Activated CD4-positive, alpha-beta T cell treated with anti-CD3 and anti-CD28 coated beads, Interleukin-2, amount 10 ng/mL, durations not matched to agents 24 days and 14 days (primary cell): ENCODE data around the gene ADGRG3. TPM values are rescaled to one million over a fixed set of nuclear protein-coding genes. Genes with fewer than 3 reads are reported as not detected.
"Not testable (repeated sequence)": the region's sequence is repeated elsewhere in the genome, so short reads cannot be mapped to it uniquely, and the experiment has no call there.

Source experiments
- DNase-seq: peaks from one replicate; pipeline ENCODE4 v3.0.0; 2022
- H3K27ac Mint-ChIP-seq: one replicate; pipeline ENCODE4 v1.8.0; 2022; ENCODE audit warnings: mild to moderate bottlenecking, mixed read lengths
- H3K27me3 Mint-ChIP-seq: one replicate; pipeline ENCODE4 v1.8.0; 2022; ENCODE audit warnings: mixed read lengths
- H3K36me3 Mint-ChIP-seq: one replicate; pipeline ENCODE4 v1.8.0; 2022; ENCODE audit warnings: low read depth, mild to moderate bottlenecking, mixed read lengths
- H3K4me1 Mint-ChIP-seq: one replicate; pipeline ENCODE4 v1.8.0; 2021; ENCODE audit warnings: mixed read lengths
- H3K4me3 Mint-ChIP-seq: one replicate; pipeline ENCODE4 v1.8.0; 2022; ENCODE audit warnings: mild to moderate bottlenecking, moderate library complexity, mixed read lengths
- H3K9me3 Mint-ChIP-seq: one replicate; pipeline ENCODE4 v1.8.0; 2021; ENCODE audit warnings: mixed read lengths
- intact Hi-C: fragments of 100-400 bp; cut with micrococcal nuclease; formaldehyde crosslinking; loops from one replicate; pipeline ENCODE4 v1.15.1; 2023
- total RNA-seq: library from RNA; stranded (reverse); gene quantifications from 2 replicates; pipeline ENCODE4 v1.2.3, GENCODE V29; 2022

Gene ADGRG3
- total RNA-seq, 1 donor from 2014 or later = not detected

DNA sequence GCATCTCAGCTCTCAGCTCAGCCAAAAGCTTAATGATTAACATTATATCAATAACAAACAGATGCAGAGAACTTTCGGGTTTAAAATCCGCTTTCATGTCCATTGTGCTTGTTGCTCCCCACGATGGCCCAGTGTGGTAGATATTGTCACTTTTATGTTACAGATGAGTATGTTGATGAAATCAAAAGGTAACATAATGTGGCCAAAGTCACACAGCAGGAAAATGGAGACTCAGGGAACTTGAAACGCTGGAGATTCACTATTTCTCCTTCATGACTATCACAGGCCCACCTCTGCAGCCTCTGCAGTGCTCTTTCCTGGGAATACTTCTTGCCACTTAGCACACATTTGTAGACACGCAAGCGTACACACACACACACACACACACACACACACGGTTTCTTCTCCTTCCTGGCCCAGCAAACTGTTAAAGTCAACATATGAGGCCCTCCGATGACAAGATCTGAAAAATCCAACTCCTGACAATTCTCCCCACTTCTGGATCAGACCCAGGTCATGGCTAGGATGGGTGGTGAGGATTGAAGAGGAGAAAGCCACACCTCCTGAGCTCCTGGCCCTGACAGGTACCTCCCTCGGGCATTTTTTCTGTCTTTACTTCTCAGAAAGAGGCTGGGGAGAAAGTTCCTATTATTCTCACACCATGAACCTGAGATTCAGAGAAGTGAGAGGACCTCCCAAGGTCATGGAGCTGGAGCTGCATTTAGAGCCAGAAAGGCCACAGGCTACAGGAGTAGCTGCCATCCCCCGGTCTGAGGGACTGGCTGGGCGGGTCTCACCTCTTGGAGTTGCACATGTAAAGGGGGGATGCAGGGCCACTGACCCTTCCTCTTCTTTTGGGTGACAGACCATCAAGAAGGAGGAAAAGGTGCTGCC is 36.2 kb downstream of the ADGRG3 start:
- intact Hi-C loops = no loop called here
- no peak overlapping the region for H3K27ac Mint-ChIP-seq
- peaks cover 9% of the 10 kb centered on the region for H3K9me3 Mint-ChIP-seq
- H3K4me1 Mint-ChIP-seq = peaks cover 3% of the 10 kb centered on the region
- no peak overlapping the region for H3K4me3 Mint-ChIP-seq
- H3K36me3 Mint-ChIP-seq = no peaks in the 10 kb centered on the region
- peaks cover 6% of the 10 kb centered on the region for H3K27me3 Mint-ChIP-seq
- no peak for DNase-seq

GRCh38 chr16:57704905-57705852 is 37.1 kb downstream of the ADGRG3 start:
- H3K4me1 Mint-ChIP-seq = peaks cover 3% of the 10 kb centered on the region
- no peak for DNase-seq
- H3K27me3 Mint-ChIP-seq = peaks cover 8% of the 10 kb centered on the region
- H3K27ac Mint-ChIP-seq = no peak overlapping the region
- intact Hi-C loops = no loop called here
- H3K4me3 Mint-ChIP-seq = no peak overlapping the region
- H3K36me3 Mint-ChIP-seq = no peaks in the 10 kb centered on the region
- peaks cover 9% of the 10 kb centered on the region for H3K9me3 Mint-ChIP-seq

GRCh38 chr16:57706717-57707116 is 38.6 kb downstream of the ADGRG3 start:
- no peak overlapping the region for H3K27ac Mint-ChIP-seq
- peaks cover 3% of the 10 kb centered on the region for H3K4me1 Mint-ChIP-seq
- no peak overlapping the region for H3K4me3 Mint-ChIP-seq
- H3K9me3 Mint-ChIP-seq = peaks cover 9% of the 10 kb centered on the region
- peaks cover 19% of the 10 kb centered on the region for H3K27me3 Mint-ChIP-seq
- H3K36me3 Mint-ChIP-seq = no peaks in the 10 kb centered on the region
- intact Hi-C loops = no loop called here
- no peak for DNase-seq

DNA sequence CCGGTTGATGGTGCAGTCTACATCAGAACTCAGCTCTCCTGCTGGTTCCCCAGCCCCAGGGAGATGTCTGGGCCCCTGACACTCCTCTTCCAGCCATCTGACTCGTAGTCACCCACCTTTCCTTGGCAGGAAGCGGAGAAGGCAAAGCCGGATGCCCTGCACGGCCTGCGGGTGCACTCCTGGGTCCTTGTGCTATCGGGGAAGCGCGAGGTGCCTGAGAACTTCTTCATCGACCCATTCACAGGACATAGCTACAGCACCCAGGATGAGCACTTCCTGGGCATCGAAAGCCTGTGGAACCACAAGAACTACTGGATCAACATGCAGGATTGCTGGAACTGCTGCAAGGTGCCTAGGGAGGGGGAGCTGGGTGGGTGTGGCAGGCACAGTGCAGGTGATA is 39.2 kb downstream of the ADGRG3 start:
- intact Hi-C loops = no loop called here
- H3K4me1 Mint-ChIP-seq = peaks cover 3% of the 10 kb centered on the region
- H3K27ac Mint-ChIP-seq = no peak overlapping the region
- DNase-seq = no peak
- peaks cover 9% of the 10 kb centered on the region for H3K9me3 Mint-ChIP-seq
- H3K4me3 Mint-ChIP-seq = no peak overlapping the region
- peaks cover 19% of the 10 kb centered on the region for H3K27me3 Mint-ChIP-seq
- no peaks in the 10 kb centered on the region for H3K36me3 Mint-ChIP-seq

DNA sequence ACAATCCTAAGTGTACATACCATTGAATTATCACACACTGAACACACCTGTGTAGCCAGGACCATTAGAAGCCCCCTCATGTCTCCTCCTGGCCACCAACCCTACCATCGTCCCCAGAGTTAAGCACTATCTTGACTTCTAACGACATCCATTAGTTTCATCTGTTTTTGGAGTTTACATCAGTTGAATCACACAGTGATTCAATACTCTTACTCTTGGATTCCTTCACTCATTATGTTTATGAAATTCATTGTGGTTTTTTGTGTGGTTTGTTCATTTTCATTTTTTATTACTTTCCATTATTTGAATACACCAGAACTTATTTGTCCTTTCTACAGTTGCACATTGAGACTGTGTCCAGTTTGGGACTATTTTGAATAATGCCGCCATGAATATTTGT is 40.1 kb downstream of the ADGRG3 start:
- no peak for DNase-seq

DNA sequence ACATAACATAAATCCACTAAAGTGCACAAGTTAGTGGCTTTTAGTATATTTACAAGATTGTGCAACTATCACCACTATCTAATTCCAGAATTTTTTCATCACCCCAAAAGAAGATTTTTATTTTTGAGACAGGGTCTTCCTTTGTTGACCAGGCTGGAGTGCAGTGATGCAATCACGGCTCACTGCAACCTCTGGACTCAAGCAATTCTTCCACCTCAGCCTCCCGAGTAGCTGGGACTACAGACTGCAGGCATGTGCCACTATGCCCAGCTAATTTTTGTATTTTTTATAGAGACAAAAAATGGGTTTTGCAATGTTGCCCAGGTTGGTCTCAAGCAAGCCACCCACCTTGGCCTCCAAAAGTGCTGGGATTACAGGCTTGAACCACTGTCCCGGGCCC is 41.6 kb downstream of the ADGRG3 start:
- H3K36me3 Mint-ChIP-seq = no peaks in the 10 kb centered on the region
- peaks cover 9% of the 10 kb centered on the region for H3K9me3 Mint-ChIP-seq
- H3K27ac Mint-ChIP-seq = no peak overlapping the region
- H3K27me3 Mint-ChIP-seq = peaks cover 27% of the 10 kb centered on the region
- no peak overlapping the region for H3K4me3 Mint-ChIP-seq
- H3K4me1 Mint-ChIP-seq = peaks cover 3% of the 10 kb centered on the region
- intact Hi-C loops = no loop called here
- DNase-seq = no peak

More for the DNA sequence above, 40.1 kb downstream of the ADGRG3 start:
- Mint-ChIP-seq H3K9me3 (peaks cover 9% of the 10 kb centered on the region), H3K27me3 (peaks cover 25% of the 10 kb centered on the region), H3K4me1 (peaks cover 3% of the 10 kb centered on the region), H3K36me3 (no peaks in the 10 kb centered on the region), H3K27ac (no peak overlapping the region), H3K4me3 (no peak overlapping the region)
- intact Hi-C loops = no loop called here

- intact Hi-C loops = no loop called here
- Mint-ChIP-seq H3K9me3 (peaks cover 5% of the 10 kb centered on the region), H3K27me3 (peaks cover 32% of the 10 kb centered on the region), H3K27ac (no peak overlapping the region), H3K36me3 (no peaks in the 10 kb centered on the region), H3K4me3 (no peak overlapping the region), H3K4me1 (peaks cover 3% of the 10 kb centered on the region)
- DNase-seq = no peak
Measured at GRCh38 chr16:57711346-57711745, 43.2 kb downstream of the ADGRG3 start.

DNA sequence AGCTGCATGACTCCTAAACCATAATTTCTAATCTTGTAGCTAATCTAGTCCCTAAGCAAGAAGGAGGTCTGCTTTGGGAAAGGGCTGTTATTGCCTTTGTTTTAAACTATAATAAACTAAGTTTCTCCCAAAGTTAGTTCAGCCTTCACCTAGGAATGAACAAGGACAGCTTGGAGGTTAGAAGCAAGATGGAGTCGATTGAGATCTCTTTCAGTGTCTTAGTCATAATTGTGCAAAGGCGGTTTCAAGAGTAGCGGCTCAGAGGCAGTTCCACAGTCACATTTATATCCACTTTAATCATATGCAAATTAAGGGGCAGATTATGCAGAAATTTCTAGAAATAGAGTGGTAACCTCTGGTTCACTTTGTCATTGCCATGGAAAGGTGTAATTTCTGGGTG is 43.9 kb downstream of the ADGRG3 start:
- H3K27me3 Mint-ChIP-seq = peaks cover 32% of the 10 kb centered on the region
- H3K9me3 Mint-ChIP-seq = peaks cover under 1% of the 10 kb centered on the region

DNA sequence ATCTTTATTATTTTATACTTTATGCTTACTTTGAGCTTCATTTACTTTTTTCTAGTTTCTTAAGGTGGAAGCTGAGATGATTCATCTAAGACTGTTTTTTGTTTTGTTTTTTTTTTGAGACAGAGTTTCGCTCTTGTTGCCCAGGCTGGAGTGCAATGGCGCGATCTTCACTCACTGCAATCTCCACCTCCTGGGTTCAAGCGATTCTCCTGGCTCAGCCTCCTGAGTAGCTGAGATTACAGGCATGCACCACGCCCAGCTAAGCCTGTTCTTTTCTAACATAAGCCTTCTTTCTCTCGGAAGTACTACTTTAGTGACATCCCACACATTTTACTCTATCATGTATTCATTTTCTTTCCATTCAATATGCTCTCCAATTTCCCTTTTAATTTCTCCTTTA is 44.5 kb downstream of the ADGRG3 start:
- intact Hi-C loops, H3K27ac Mint-ChIP-seq, H3K36me3 Mint-ChIP-seq, H3K9me3 Mint-ChIP-seq, H3K4me3 Mint-ChIP-seq, DNase-seq, H3K4me1 Mint-ChIP-seq: not testable (repeated sequence)
- peaks cover 32% of the 10 kb centered on the region for H3K27me3 Mint-ChIP-seq

More for the DNA sequence above, 43.9 kb downstream of the ADGRG3 start:
- H3K4me1 Mint-ChIP-seq = peaks cover 3% of the 10 kb centered on the region
- no peak overlapping the region for H3K4me3 Mint-ChIP-seq
- intact Hi-C loops = no loop called here
- no peaks in the 10 kb centered on the region for H3K36me3 Mint-ChIP-seq
- H3K27ac Mint-ChIP-seq = no peak overlapping the region
- DNase-seq = no peak

DNA sequence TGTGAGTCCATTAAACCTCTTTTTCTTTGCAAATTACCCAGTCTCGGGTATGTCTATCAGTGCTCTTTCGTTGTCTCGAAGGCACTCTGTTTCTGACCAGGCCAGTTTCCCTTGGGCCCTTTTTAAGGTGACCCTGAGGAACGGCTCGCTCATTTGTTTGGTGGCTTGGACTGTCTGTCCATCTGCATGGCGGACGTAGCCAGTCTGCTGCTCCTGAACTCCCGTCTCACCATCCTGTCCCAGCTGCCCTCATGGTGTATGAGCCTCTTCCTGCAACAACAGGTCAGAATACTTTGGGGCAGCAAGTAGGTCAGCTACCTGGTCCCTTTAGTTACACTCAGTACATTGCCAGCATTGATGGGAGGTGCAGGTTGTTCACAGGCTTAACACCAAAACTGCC is 45.5 kb downstream of the ADGRG3 start:
- no peaks in the 10 kb centered on the region for H3K4me1 Mint-ChIP-seq
- intact Hi-C loops = no loop called here
- H3K9me3 Mint-ChIP-seq = no peaks in the 10 kb centered on the region
- peaks cover 32% of the 10 kb centered on the region for H3K27me3 Mint-ChIP-seq
- H3K4me3 Mint-ChIP-seq = no peak overlapping the region
- H3K36me3 Mint-ChIP-seq = no peaks in the 10 kb centered on the region
- DNase-seq = no peak
- H3K27ac Mint-ChIP-seq = no peak overlapping the region

DNA sequence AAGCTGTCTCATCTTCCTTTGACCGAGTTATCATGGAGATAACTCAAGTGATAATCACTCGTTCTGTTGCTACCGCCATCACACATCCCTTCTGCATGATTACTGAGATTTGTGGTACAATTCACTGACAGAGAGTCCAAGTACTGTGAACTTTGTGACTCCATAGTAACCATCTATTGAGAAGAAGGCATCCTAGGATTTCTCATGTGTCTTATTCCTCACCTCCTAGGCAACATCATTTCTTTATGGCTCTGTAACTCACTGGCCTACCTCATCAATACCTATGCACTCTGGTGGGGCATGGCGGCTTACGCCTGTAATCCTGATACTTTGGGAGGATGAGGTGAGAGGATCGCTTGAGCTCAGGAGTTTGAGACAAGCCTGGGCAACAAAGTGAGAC is 45.9 kb downstream of the ADGRG3 start:
- intact Hi-C loops = no loop called here

GRCh38 chr16:57720142-57720575 is 52.1 kb downstream of the ADGRG3 start:
- DNase-seq = peak; percentile 86
- H3K4me1 Mint-ChIP-seq = no peaks in the 10 kb centered on the region
- H3K36me3 Mint-ChIP-seq = no peaks in the 10 kb centered on the region
- intact Hi-C loops = loop anchor here (1.0 to 2.0 kb wide), 2 partner anchors 71 to 144 kb away; no protein-coding TSS in a partner anchor
- H3K9me3 Mint-ChIP-seq = no peaks in the 10 kb centered on the region
- no peak overlapping the region for H3K27ac Mint-ChIP-seq
- peaks cover 6% of the 10 kb centered on the region for H3K27me3 Mint-ChIP-seq
- no peak overlapping the region for H3K4me3 Mint-ChIP-seq

More for the DNA sequence above, 45.9 kb downstream of the ADGRG3 start:
- DNase-seq = no peak
- H3K4me1 Mint-ChIP-seq = no peaks in the 10 kb centered on the region
- H3K27ac Mint-ChIP-seq = no peak overlapping the region
- H3K4me3 Mint-ChIP-seq = no peak overlapping the region
- no peaks in the 10 kb centered on the region for H3K36me3 Mint-ChIP-seq
- H3K27me3 Mint-ChIP-seq = peaks cover 32% of the 10 kb centered on the region
- no peaks in the 10 kb centered on the region for H3K9me3 Mint-ChIP-seq

GRCh38 chr16:57721356-57722209 is 53.5 kb downstream of the ADGRG3 start:
- intact Hi-C loops = loop anchor here (2.0 kb wide), 1 partner anchor 73 kb away; no protein-coding TSS in a partner anchor
- no peaks in the 10 kb centered on the region for H3K27me3 Mint-ChIP-seq
- no peak overlapping the region for H3K27ac Mint-ChIP-seq
- H3K4me1 Mint-ChIP-seq = no peaks in the 10 kb centered on the region
- H3K9me3 Mint-ChIP-seq = no peaks in the 10 kb centered on the region
- H3K4me3 Mint-ChIP-seq = no peak overlapping the region
- DNase-seq = no peak
- no peaks in the 10 kb centered on the region for H3K36me3 Mint-ChIP-seq
